GM20431 (cell line): ENCODE results near the gene TRNP1.
"Not testable (repeated sequence)": the region's sequence is repeated elsewhere in the genome, so short reads cannot be mapped to it uniquely, and the experiment has no call there.

Source experiments
- in situ Hi-C: fragments of 300-500 bp; cut with MseI, MboI; formaldehyde crosslinking; loops from one replicate; pipeline ENCODE4 v1.15.0; 2020; ENCODE audit warnings: low sequenced_read_pairs; ENCODE audit not compliant: unreplicated experiment

Gene TRNP1

GRCh38 chr1:26971590-26971989 is 21.9 kb upstream of the TRNP1 start:
- in situ Hi-C loops: no loop called here

- in situ Hi-C loops: no loop called here
These were observed 21.1 kb upstream of the TRNP1 start for GRCh38 chr1:26972390-26972789.

GRCh38 chr1:26972821-26973220 is 20.7 kb upstream of the TRNP1 start:
- in situ Hi-C loops: no loop called here

GRCh38 chr1:26976621-26977510 is 16.6 kb upstream of the TRNP1 start:
- in situ Hi-C loops: no loop called here

GRCh38 chr1:26978901-26979300 is 14.6 kb upstream of the TRNP1 start:
- in situ Hi-C loops: no loop called here

GRCh38 chr1:26981146-26981846 is 12.2 kb upstream of the TRNP1 start:
- in situ Hi-C loops: no loop called here

GRCh38 chr1:26983863-26984262 is 9.6 kb upstream of the TRNP1 start:
- in situ Hi-C loops: no loop called here

GRCh38 chr1:26984291-26984690 is 9.2 kb upstream of the TRNP1 start:
- in situ Hi-C loops: no loop called here

GRCh38 chr1:26986658-26987057 is 6.8 kb upstream of the TRNP1 start:
- in situ Hi-C loops: no loop called here

GRCh38 chr1:26989403-26990109 is 3.9 kb upstream of the TRNP1 start:
- in situ Hi-C loops: not testable (repeated sequence)

GRCh38 chr1:26991310-26992116 is 2.0 kb upstream of the TRNP1 start:
- in situ Hi-C loops: no loop called here

GRCh38 chr1:26994020-26994786 is 711 bp downstream of the TRNP1 start:
- in situ Hi-C loops: no loop called here

- in situ Hi-C loops: no loop called here
These were observed 1.5 kb downstream of the TRNP1 start for GRCh38 chr1:26994787-26995517.

GRCh38 chr1:26996024-26996423 is 2.5 kb downstream of the TRNP1 start:
- in situ Hi-C loops: no loop called here

GRCh38 chr1:26996665-26997064 is 3.2 kb downstream of the TRNP1 start:
- in situ Hi-C loops: no loop called here

GRCh38 chr1:26998429-26999300 is 5.2 kb downstream of the TRNP1 start:
- in situ Hi-C loops: no loop called here

GRCh38 chr1:26999440-26999987 is 6.0 kb downstream of the TRNP1 start:
- in situ Hi-C loops: no loop called here
